ENCODE results near the gene TDG. TPM values are rescaled to one million over a fixed set of nuclear protein-coding genes. Genes with fewer than 3 reads are reported as not detected.
A peak's percentile ranks its signal among the peaks of the same experiment; 100 is the strongest.

TDG gene
- total RNA-seq, 2 experiments from 2014 or later, result 37.4 to 37.5 TPM

DNA sequence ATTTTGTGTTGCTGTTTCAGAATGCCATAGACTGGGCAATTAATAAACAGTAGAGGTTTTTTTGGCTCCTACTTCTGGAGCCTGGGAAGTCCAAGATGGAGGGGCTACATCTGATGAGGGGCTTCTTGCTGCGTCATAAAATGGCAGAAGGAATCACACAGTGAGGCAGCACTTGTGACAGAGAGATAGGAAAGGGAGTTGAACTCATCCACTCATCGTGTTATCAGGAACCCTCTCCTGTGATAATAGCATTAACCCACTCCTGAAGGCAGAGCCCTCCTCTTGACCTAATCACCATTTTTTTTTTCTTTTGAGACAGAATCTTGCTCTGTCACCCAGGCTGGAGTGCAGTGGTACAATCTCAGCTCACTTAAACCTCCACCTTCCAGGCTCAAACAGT lies 9.7 kb downstream of the TDG start:
- CTCF ChIA-PET, result no interaction called here
- intact Hi-C loops (cut with micrococcal nuclease), result no loop called here
- Mint-ChIP-seq H3K27ac (peak overlapping the region; percentile 52), H3K4me3 (no peak overlapping the region), H3K36me3 (ENCODE audit: low read depth) (peaks cover 40% of the 10 kb centered on the region), H3K4me1 (ENCODE audit: low read depth) (peaks cover 33% of the 10 kb centered on the region), H3K9me3 (no peaks in the 10 kb centered on the region), H3K27me3 (no peaks in the 10 kb centered on the region)
- DNase-seq, result no peak
- no peak for TF ChIP-seq CTCF (IDR thresholded peaks at IDR 0.05)
- POLR2A ChIA-PET, result interaction anchor here (1.5 kb wide), 1 partner anchor 9 kb away, joined by 5 read pairs; no protein-coding TSS in a partner anchor
- ATAC-seq, result no peak

GRCh38 chr12:103978384-103978982 lies 12.8 kb downstream of the TDG start:
- TF ChIP-seq CTCF (IDR thresholded peaks at IDR 0.05), result no peak
- Mint-ChIP-seq H3K9me3 (no peaks in the 10 kb centered on the region), H3K27me3 (no peaks in the 10 kb centered on the region), H3K4me3 (no peak overlapping the region), H3K4me1 (ENCODE audit: low read depth) (peaks cover 19% of the 10 kb centered on the region), H3K36me3 (ENCODE audit: low read depth) (peaks cover 45% of the 10 kb centered on the region), H3K27ac (peak overlapping the region; percentile 62)
- ChIA-PET POLR2A (no interaction called here), CTCF (interaction anchor here (0.6 to 1.9 kb wide), 2 partner anchors 103 to 130 kb away, joined by 3 to 8 read pairs; no protein-coding TSS in a partner anchor)
- no peak for ATAC-seq
- intact Hi-C loops (cut with micrococcal nuclease), result no loop called here
- DNase-seq, result no peak

GRCh38 chr12:103986829-103987228 lies 21.2 kb downstream of the TDG start:
- Mint-ChIP-seq H3K27me3 (no peaks in the 10 kb centered on the region), H3K4me1 (ENCODE audit: low read depth) (no peaks in the 10 kb centered on the region), H3K9me3 (no peaks in the 10 kb centered on the region), H3K36me3 (ENCODE audit: low read depth) (peaks cover 29% of the 10 kb centered on the region), H3K4me3 (no peak overlapping the region), H3K27ac (no peak overlapping the region)
- ATAC-seq (no peak), DNase-seq (no peak)
- POLR2A ChIA-PET, result interaction anchor here (1.9 kb wide), 1 partner anchor 31 kb away, joined by 4 read pairs; no protein-coding TSS in a partner anchor
- no peak for TF ChIP-seq CTCF (IDR thresholded peaks at IDR 0.05)
- CTCF ChIA-PET, result interaction anchor here (1.2 kb wide), 1 partner anchor 64 kb away, joined by 3 read pairs; no protein-coding TSS in a partner anchor
- intact Hi-C loops (cut with micrococcal nuclease), result no loop called here

- Mint-ChIP-seq H3K4me3 (no peak overlapping the region), H3K27ac (no peak overlapping the region), H3K27me3 (peaks cover 4% of the 10 kb centered on the region), H3K36me3 (ENCODE audit: low read depth) (peaks cover 4% of the 10 kb centered on the region), H3K4me1 (ENCODE audit: low read depth) (no peaks in the 10 kb centered on the region), H3K9me3 (no peaks in the 10 kb centered on the region)
- TF ChIP-seq CTCF (IDR thresholded peaks at IDR 0.05), result no peak
- ATAC-seq (no peak), DNase-seq (no peak)
- intact Hi-C loops (cut with micrococcal nuclease), result no loop called here
- ChIA-PET CTCF (interaction anchor here (1.1 kb wide), 1 partner anchor 115 kb away, joined by 3 read pairs; no protein-coding TSS in a partner anchor), POLR2A (no interaction called here)
Observed at GRCh38 chr12:103994235-103994634, 28.6 kb downstream of the TDG start.

DNA sequence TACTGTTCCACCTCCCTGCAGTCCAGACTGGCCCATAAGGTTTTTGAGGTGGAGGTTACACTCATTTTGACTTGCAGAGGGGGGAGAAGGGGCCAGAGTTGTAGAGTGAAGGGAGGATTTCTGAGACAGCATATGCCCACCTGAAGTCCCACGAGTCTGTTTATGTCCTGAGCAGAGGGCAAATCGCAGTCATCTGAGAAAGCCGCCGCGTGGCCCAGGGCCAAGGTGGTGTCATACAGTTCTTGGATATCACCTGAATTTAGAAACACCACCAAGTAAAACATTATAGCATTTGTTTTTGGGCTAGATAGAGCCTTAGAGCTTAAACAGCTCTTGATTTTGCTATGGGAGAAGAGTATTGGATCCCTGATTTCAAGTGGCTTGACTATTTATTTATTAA lies 30.9 kb downstream of the TDG start:
- Mint-ChIP-seq H3K4me3 (no peak overlapping the region), H3K27ac (no peak overlapping the region), H3K4me1 (ENCODE audit: low read depth) (no peaks in the 10 kb centered on the region), H3K36me3 (ENCODE audit: low read depth) (no peaks in the 10 kb centered on the region), H3K27me3 (peaks cover 11% of the 10 kb centered on the region), H3K9me3 (no peaks in the 10 kb centered on the region)
- intact Hi-C loops (cut with micrococcal nuclease), result no loop called here
- POLR2A ChIA-PET, result interaction anchor here (1.1 kb wide), 1 partner anchor 20 kb away, joined by 3 read pairs; no protein-coding TSS in a partner anchor
- no peak for TF ChIP-seq CTCF (IDR thresholded peaks at IDR 0.05)
- no peak for ATAC-seq
- CTCF ChIA-PET, result no interaction called here
- no peak for DNase-seq

All from activated CD8-positive, alpha-beta T cell treated with anti-CD3 and anti-CD28 coated beads for 36 hours (primary cell).